Activated CD8-positive, alpha-beta T cell treated with anti-CD3 and anti-CD28 coated beads for 36 hours (primary cell): Measurements from ENCODE around the gene REPIN1. TPM values are rescaled to one million over a fixed set of nuclear protein-coding genes. Genes with fewer than 3 reads are reported as not detected.

ENCODE experiments used
- ATAC-seq: fragments of 200-7000 bp; cut with Tn5 transposase; one replicate; pipeline ENCODE4 v1.10.0; 2021; ENCODE audit warnings: mild to moderate bottlenecking, moderate library complexity
- CTCF ChIA-PET: fragments of 350-600 bp; sonication (Branson Sonifier 250); formaldehyde crosslinking; loops from one replicate; lab custom pipeline; 2021; ENCODE audit warnings: antibody characterized with exemption; lab: Charles Lee
- POLR2A ChIA-PET: fragments of 350-600 bp; sonication (Branson Sonifier 250); formaldehyde crosslinking; loops from one replicate; lab custom pipeline; 2021; ENCODE audit warnings: antibody characterized with exemption; lab: Charles Lee
- DNase-seq: peaks from one replicate; pipeline ENCODE4 v3.0.0-alpha.2; 2020
- H3K27ac Mint-ChIP-seq: one replicate; pipeline ENCODE4 v1.8.0; 2021; ENCODE audit warnings: mild to moderate bottlenecking, mixed read lengths
- H3K27me3 Mint-ChIP-seq: one replicate; pipeline ENCODE4 v1.8.0; 2021; ENCODE audit warnings: mixed read lengths
- H3K36me3 Mint-ChIP-seq: one replicate; pipeline ENCODE4 v1.8.0; 2021; ENCODE audit warnings: low read depth, mixed read lengths
- H3K4me1 Mint-ChIP-seq: one replicate; pipeline ENCODE4 v1.8.0; 2021; ENCODE audit warnings: low read depth, mixed read lengths
- H3K4me3 Mint-ChIP-seq: one replicate; pipeline ENCODE4 v1.8.0; 2021; ENCODE audit warnings: mild to moderate bottlenecking, moderate library complexity, mixed read lengths
- H3K9me3 Mint-ChIP-seq: one replicate; pipeline ENCODE4 v1.8.0; 2021; ENCODE audit warnings: mixed read lengths
- CTCF ChIP-seq: fragments of 200-600 bp; IDR thresholded peaks from one replicate; pipeline ENCODE4 v1.8.0; 2022; ENCODE audit warnings: antibody characterized with exemption, mild to moderate bottlenecking
- intact Hi-C: fragments of 100-400 bp; cut with micrococcal nuclease; formaldehyde crosslinking; loops from one replicate; pipeline ENCODE4 v1.10.0; 2022
- total RNA-seq, 2 experiments: library from RNA; stranded (reverse); gene quantifications; one replicate each; pipeline ENCODE4 v1.2.3, GENCODE V29; 2021

The REPIN1 gene
- total RNA-seq, 2 experiments from 2014 or later: 56.0 to 59.2 TPM

- intact Hi-C loops: no loop called here
- no peaks in the 10 kb centered on the region for H3K9me3 Mint-ChIP-seq
- no peak overlapping the region for H3K4me3 Mint-ChIP-seq
- ChIA-PET CTCF (no interaction called here), POLR2A (interaction anchor here (0.7 to 1.5 kb wide), 2 partner anchors 11 to 13 kb away, joined by 3 read pairs; partner anchors contain the start of genes ACTR3C and LRRC61)
- DNase-seq: no peak
- ATAC-seq: no peak
- peaks cover 2% of the 10 kb centered on the region for H3K36me3 Mint-ChIP-seq
- H3K27me3 Mint-ChIP-seq: peaks cover 9% of the 10 kb centered on the region
- H3K4me1 Mint-ChIP-seq: peaks cover 12% of the 10 kb centered on the region
- no peak for TF ChIP-seq CTCF
- no peak overlapping the region for H3K27ac Mint-ChIP-seq
Observed at GRCh38 chr7:150336746-150337145, 31.9 kb upstream of the REPIN1 start.

DNA sequence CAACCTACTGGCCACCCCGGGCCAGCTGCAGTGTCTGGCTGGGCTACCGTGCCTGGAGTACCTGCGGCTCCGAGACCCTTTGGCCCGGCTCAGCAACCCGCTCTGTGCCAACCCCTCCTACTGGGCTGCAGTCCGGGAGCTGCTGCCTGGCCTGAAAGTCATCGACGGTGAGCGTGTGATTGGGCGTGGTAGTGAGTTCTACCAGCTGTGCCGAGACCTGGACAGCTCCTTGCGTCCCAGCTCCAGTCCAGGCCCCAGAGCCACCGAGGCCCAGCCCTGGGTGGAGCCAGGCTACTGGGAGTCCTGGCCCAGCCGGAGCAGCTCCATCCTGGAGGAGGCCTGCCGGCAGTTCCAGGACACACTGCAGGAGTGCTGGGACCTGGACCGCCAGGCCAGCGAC, 31.4 kb upstream of the REPIN1 start:
- no peak for TF ChIP-seq CTCF
- ATAC-seq (no peak), DNase-seq (no peak)
- Mint-ChIP-seq H3K27me3 (peaks cover 13% of the 10 kb centered on the region), H3K9me3 (no peaks in the 10 kb centered on the region), H3K4me3 (no peak overlapping the region), H3K4me1 (peaks cover 12% of the 10 kb centered on the region), H3K36me3 (peaks cover 2% of the 10 kb centered on the region), H3K27ac (no peak overlapping the region)
- CTCF ChIA-PET: interaction anchor here (1.5 kb wide), 1 partner anchor 17 kb away, joined by 4 read pairs; no protein-coding TSS in a partner anchor
- POLR2A ChIA-PET: interaction anchor here (0.7 to 1.5 kb wide), 2 partner anchors 11 to 14 kb away, joined by 3 read pairs; partner anchors contain the start of genes ACTR3C and LRRC61
- intact Hi-C loops: no loop called here

- Mint-ChIP-seq H3K36me3 (peaks cover 2% of the 10 kb centered on the region), H3K4me1 (peaks cover 12% of the 10 kb centered on the region), H3K27me3 (peaks cover 15% of the 10 kb centered on the region), H3K27ac (no peak overlapping the region), H3K4me3 (no peak overlapping the region), H3K9me3 (no peaks in the 10 kb centered on the region)
- no peak for DNase-seq
- ChIA-PET POLR2A (interaction anchor here (1.5 kb wide), 1 partner anchor 10 kb away, joined by 3 read pairs; no protein-coding TSS in a partner anchor), CTCF (interaction anchor here (1.5 kb wide), 1 partner anchor 16 kb away, joined by 4 read pairs; no protein-coding TSS in a partner anchor)
- ATAC-seq: no peak
- intact Hi-C loops: no loop called here
- TF ChIP-seq CTCF: no peak
Observed at GRCh38 chr7:150337659-150338081, 31.0 kb upstream of the REPIN1 start.

- peaks cover 2% of the 10 kb centered on the region for H3K36me3 Mint-ChIP-seq
- no peaks in the 10 kb centered on the region for H3K9me3 Mint-ChIP-seq
- peaks cover 15% of the 10 kb centered on the region for H3K27me3 Mint-ChIP-seq
- ChIA-PET CTCF (interaction anchor here (1.5 kb wide), 1 partner anchor 15 kb away, joined by 4 read pairs; no protein-coding TSS in a partner anchor), POLR2A (no interaction called here)
- peaks cover 12% of the 10 kb centered on the region for H3K4me1 Mint-ChIP-seq
- ATAC-seq (no peak), DNase-seq (no peak)
- no peak for TF ChIP-seq CTCF
- intact Hi-C loops: no loop called here
- H3K4me3 Mint-ChIP-seq: no peak overlapping the region
- no peak overlapping the region for H3K27ac Mint-ChIP-seq
Observed at GRCh38 chr7:150338166-150338829, 30.3 kb upstream of the REPIN1 start.

DNA sequence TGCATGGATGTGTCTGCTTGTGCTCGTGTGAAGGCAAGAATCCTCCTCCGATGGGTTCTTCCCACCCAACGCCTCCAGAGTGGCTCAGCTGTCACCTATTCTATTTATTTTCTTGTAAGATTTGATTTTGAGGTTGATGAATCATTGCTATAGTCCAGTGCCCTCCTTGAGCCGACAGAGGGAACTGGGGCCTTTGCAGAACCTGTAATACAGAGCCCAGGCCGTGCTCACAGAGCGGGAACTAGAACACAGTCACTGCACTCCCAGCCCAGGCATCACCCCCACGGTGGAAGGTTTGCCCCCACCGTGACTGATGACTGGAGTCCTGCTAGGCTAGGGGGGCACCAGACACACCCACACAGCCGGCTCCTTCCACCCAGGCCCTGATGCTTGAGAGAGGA, 29.2 kb upstream of the REPIN1 start:
- no peaks in the 10 kb centered on the region for H3K9me3 Mint-ChIP-seq
- no peak overlapping the region for H3K4me3 Mint-ChIP-seq
- H3K27ac Mint-ChIP-seq: no peak overlapping the region
- ATAC-seq (peak; percentile 15), DNase-seq (no peak)
- ChIA-PET POLR2A (interaction anchor here (1.8 kb wide), 1 partner anchor 16 kb away, joined by 6 read pairs; the partner anchor contains the start of genes ACTR3C and LRRC61), CTCF (no interaction called here)
- peaks cover 3% of the 10 kb centered on the region for H3K36me3 Mint-ChIP-seq
- TF ChIP-seq CTCF: no peak
- intact Hi-C loops: no loop called here
- peaks cover 15% of the 10 kb centered on the region for H3K27me3 Mint-ChIP-seq
- H3K4me1 Mint-ChIP-seq: peaks cover 12% of the 10 kb centered on the region
